ENCODE measurements around the gene FOXN3.
A peak's percentile ranks its signal among the peaks of the same experiment; 100 is the strongest.

FOXN3 gene, protein sequence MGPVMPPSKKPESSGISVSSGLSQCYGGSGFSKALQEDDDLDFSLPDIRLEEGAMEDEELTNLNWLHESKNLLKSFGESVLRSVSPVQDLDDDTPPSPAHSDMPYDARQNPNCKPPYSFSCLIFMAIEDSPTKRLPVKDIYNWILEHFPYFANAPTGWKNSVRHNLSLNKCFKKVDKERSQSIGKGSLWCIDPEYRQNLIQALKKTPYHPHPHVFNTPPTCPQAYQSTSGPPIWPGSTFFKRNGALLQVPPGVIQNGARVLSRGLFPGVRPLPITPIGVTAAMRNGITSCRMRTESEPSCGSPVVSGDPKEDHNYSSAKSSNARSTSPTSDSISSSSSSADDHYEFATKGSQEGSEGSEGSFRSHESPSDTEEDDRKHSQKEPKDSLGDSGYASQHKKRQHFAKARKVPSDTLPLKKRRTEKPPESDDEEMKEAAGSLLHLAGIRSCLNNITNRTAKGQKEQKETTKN

DNA sequence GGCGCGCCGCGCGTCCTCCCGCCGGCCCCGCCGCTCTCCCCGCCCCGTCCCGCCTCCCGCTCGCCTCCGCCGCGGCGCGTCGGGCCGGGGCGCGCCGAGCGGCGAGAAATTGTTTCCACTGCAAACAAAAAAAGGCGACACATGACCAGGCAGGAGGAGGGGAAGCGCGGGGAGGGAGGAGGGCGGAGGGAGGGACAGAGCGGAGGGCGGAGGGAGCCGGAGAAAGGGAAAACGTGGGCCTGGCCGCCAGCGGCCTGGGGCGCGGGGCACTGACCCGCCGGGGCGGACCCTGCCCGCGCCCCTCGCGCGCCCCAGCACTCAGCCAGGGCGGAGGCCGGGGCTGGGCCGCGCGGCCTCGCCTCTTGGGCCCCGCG is at the start of gene FOXN3:
Gene FOXN3, minus strand, starts transcription at position 143 of the 374 bp plus-strand sequence. CDS start 4,757 bp downstream, outside the sequence.
- peak; percentile 36 for DNase-seq

DNA sequence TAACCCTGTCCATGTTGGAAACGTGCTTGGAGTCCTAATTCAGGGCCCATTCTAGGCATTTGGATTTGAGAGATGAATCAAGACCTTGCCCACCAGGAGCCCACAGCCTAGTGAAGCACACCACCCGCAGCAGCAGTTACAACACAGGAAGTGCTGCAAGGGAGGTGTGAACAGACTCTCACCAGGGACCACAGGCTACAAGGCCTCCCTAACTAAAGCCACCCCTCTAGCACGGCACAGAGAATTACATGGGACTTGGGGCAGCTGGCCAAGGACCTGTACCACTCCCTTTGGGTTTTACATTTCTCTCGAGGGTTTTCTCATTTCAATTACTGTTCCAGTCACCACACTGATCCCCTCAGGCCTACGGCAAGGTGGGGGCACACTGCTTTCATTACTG is 49.5 kb upstream of the FOXN3 start:
- no peak for DNase-seq

DNA sequence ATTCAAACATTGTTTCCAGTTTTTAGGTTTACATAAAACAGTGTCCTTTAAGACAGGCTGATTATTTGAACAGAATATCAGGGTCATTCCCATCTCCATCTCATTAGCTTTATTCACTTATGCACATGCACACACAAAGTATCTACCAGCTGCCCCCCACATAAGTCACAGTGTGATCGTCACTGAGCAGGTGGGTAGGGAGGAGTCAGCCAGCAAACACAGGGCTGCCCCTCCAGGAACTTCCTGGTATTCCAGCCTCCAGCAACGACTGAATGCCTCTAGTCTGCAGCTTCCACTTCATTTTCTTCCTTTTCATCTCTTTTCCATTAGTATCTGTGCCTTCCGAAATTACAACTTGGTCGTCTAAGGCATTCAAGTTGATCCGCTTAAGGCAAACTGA is 48.8 kb upstream of the FOXN3 start:
- no peak for DNase-seq

DNA sequence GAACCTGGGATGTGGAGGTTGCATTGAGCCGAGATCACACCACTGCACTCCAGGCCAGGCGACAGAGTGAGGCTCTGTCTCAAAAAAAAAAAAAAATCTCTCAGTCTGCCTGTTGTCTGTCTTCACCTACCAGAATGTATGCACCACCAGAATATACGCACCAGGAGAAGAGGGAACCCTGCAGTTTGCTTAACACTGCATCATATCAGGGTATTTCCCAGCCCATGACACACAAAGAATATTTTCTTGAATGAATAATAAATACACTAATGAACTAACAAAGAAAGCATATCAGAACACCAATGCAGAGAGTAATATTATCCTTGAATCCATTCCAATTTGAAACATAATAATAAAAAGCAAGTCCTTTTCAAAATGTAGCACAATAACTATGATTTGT is 44.2 kb upstream of the FOXN3 start:
- DNase-seq: no peak

DNA sequence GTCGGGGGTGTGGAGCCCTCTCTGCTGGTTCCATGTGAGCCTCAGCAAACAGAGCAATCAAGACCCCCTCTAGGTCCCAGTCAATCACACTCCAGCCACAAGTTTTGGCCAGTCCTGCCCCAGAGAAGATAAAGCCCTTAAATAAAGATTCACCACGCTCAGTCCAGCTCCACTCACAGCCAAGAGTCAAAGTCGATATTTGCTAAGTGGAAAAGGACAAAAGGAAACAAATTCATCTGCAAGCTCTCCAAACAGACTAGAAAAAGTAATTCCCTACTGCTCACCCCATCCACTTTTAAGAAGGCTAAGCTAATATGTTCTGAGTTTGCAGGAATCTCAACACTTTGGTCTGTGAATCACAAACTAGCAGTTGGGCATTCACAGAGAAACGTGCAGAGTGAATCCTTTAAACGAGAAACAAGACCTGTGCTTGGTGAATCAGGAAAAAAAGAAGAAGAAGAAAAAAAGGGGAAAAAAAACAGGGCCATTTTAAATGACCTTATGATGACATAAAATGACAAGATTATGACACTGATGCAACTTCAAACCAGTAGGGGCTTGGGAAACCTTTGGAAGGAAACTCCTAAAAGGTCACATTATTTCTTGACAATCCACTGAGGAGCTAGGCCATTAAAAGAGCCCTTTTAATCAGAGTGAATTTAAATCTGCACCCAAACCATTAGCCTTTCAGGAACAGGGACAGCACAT is 41.8 kb upstream of the FOXN3 start:
- DNase-seq: no peak

DNA sequence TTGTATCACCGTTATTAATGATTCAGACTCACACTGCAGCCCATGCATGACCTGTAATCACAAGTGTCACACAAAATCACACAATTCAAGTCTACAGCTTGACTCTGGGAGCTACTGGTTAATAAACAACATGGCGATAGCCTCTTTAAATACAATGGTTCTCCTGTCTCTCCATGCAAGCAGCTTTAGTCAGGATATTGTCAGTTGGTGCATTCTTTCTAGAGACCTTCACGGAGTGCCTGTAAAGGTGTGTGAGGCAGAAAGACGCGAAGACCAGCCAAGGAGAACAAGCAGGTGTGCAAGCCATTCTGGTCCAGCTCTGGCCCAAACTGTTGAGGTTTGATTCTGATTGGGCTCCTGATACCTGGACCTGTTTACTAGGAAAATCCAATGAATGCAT is 40.0 kb upstream of the FOXN3 start:
- no peak for DNase-seq

DNA sequence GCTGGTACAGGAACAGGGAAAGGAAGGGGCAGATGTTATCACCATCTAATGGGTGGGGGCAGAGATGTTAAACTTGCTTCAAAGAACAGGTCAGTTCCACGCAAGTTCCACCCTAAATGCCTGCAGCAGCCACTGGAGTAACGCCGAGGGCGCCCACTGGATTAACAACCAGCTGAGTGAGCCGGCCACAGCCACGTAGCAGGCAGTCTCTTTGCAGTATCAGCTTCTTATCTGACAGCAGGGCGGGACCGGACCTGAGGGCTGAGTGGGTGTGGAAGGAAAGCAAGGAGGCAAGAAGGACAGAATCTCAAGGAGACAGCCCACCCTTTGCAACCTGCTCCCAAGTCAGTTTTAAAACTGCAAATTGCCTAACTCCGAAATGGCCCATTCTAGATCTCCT is 38.4 kb upstream of the FOXN3 start:
- DNase-seq: no peak

DNA sequence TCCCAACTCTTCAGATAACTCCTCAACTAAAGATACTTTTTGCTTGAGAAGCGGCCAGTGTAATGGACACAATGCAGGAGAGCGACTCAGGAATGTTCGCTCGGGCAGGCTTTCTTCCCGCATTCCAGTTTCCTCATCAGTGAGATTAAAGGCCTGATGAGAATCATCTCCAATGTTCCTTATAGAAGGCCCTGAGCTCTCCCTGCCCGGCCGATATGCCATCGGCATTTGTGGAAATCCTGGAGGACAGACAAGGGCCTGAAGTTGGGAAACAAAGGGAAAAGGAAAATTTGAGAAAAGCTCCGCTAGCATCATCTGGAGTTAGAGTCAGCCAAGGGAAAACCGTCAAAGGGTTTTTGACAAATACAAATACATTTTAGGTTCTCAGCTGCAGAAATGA is 38.0 kb upstream of the FOXN3 start:
- no peak for DNase-seq

DNA sequence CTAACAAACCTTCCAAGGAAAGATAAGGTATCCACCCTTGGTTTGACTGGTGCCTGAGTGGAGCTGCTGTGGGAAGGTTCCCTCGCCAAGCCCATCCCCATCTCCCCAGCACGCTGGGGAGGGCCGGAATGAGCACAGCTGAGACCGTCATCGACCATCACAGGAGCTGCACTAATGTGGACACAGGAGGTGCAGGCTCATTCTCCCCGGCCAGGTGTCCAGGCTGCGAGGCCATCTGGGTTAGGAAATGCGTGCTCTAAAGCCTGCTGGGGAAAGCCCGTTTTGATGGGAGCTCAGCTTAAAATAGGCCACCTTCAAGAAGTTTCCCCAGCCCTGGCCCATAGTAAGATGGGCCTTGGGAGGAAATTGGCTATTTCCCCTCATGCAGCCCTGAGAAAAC is 35.2 kb upstream of the FOXN3 start:
- DNase-seq: no peak

DNA sequence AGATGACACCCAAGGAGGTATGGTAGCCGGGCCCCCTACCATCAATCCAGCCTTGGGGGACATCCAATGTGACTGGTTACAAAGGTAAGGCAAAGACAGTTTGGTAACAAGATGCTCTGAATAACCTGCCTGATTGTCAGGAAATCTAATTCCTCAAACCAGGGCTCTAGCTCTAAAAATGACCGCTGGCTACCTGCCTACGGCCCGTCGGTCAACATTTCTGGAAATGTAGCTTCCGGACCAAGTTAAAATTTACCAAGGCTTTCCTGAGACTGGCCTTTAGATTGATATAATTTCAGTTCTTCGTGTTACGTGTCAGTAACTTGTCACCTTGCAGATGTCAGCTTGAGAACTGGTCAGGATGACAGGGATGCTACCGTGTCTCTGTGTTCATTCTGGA is 34.2 kb upstream of the FOXN3 start:
- DNase-seq: no peak

DNA sequence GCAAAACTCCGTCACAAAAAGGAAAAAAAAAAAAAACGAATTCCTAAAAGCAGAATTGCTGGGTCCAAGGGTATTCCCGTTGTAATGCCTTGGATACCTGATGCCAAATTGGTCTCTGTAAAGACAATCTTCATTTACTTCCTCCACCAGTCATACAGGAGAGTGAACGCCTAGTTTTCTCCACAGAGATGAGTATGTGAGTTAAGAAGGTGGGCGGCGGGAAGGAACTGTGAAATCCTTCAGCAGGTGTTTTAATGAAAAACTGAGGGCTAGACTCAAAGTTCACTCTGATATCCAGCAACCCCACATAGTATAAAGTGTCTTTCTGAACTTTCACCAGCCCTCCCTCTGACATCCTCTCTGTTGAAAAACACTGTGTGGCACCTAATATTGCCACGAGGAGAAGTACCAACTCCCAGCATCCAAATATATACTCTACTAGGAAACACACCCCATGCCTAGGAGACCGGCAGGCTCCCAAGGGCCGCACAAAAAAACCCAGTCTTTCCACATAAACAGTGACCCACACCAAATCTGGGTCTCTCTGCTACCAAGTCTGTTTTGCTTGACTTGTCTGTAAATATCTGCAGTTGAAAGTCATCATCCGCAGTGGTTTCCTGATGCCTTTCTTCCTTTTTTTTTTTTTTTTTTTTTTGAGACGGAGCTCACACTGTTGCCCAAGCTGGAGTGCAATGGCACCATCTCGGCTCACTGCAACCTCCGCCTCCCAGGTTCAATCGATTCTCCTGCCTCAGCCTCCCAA is 30.3 kb upstream of the FOXN3 start:
- no peak for DNase-seq

DNA sequence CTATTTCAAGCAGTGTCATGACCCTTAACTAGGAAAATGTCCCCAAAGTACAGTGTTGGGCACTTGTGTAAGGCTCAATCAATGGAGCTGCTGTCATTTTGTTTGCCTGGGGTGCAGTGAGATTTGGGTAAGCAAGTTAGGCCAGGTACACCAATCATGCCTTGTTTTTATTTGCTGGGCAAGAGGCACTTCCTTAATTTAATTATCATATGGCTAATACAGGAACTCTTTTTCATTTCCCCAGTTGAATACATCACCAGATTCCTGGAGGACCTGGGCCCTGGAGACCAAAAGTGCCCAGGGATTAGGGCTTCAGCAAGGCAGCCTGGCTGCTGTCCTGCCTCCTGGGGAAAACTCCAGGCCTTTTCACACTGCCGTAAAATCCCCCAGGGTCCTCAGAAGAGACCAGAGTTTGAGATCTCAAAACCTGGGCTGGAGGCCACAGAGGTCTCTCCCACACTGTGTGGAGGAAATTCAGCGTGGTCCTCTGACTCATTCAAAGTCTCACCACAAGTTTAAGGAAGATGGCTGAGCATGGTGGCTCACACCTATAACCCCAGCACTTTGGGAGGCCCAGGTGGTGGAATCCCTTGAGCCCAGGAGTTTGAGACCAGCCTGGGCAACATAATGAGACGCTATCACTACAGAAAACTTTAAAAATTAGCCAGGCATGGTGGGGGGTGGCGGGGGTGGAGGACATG is 28.4 kb upstream of the FOXN3 start:
- no peak for DNase-seq

DNA sequence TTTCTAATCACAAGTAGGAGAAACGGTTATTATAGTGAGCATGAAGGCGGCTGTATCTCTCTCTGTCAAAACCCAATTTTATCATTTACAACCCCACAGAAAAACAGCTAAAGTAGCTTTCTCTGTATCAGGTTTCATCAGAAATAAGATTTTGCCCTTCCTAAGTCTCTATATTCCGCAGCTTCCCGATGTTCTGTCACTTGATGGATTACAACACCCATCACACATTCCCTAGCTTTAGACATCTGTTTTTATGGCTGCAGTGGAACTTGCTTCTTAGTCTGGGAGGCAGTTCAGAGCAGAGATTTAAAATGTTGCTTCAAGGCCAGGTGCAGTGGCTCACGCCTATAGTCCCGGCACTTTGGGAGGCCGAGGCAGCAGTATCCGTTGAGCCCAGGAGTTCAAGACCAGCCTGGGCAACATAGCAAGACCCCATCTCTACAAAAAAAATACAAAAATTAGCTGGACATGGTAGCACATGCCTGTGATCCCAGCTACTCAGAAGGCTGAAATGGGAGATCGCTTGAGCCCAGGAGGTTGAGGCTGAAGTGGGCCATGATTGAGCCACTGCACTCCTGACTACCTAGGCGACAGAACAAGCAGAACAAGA is 27.6 kb upstream of the FOXN3 start:
- DNase-seq: no peak

DNA sequence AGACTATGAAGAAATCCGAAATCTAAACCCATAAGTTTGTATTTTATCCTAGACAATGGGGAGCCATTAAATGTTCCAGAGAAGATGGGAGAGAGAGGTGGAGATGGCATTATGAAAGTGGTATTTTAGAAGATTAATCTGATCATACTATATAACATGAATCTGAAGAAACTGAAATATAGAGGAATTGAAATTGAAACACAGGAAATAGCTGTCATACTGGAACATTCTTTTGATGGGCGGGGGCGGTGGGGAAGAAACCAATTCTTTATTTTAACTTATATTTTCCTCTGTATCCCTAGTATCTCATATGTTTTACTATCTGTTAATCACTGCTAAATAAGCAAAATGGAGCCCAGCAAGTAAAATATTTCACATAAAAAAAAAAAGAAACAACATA is 27.0 kb upstream of the FOXN3 start:
- no peak for DNase-seq

DNA sequence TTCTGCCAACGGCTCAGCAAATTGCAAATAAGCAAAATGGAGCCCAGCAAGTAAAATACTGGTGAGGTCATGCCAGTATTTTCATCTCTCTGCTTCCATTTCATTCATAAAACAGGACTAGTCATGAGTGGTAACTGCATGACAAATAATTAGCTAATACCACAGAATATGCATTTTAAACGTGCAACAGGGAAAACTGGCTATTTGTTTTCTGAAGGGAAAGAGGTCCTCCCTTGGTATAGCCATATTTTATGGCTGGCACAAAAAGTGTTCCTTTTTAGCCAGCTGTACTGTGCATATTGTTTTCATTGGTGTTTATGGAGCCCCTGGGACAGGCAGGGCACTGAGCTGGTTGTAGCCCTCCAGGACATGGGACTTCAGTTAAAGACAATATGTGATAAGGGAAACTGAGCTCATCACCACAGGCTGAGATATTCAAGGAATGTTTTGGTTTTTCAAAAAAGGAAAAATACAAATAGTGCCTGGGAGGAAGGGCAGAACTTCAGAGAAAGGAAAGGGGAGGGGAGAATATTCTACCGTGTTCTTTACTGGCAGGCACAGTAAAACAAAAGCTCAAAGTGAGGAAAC is 26.1 kb upstream of the FOXN3 start:
- no peak for DNase-seq

DNA sequence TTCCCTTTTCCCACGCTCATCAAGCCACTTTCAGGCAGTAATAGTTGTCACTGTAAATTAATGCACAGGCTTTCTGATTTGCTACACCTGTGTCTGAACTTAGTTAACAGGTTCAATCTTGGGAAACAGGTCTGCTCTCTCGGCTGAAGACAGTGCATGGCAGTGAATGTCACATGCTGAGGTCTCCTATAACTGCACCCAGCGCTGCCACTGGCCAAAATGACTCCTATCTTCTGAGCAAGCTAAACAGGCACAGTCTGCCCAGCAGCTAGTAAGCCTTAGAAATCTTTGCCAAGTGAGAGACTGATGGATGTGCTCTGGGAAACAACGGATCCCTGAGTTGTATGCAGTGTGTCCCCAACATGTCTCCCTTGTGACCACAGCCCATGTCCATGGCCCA is 25.2 kb upstream of the FOXN3 start:
- DNase-seq: no peak

DNA sequence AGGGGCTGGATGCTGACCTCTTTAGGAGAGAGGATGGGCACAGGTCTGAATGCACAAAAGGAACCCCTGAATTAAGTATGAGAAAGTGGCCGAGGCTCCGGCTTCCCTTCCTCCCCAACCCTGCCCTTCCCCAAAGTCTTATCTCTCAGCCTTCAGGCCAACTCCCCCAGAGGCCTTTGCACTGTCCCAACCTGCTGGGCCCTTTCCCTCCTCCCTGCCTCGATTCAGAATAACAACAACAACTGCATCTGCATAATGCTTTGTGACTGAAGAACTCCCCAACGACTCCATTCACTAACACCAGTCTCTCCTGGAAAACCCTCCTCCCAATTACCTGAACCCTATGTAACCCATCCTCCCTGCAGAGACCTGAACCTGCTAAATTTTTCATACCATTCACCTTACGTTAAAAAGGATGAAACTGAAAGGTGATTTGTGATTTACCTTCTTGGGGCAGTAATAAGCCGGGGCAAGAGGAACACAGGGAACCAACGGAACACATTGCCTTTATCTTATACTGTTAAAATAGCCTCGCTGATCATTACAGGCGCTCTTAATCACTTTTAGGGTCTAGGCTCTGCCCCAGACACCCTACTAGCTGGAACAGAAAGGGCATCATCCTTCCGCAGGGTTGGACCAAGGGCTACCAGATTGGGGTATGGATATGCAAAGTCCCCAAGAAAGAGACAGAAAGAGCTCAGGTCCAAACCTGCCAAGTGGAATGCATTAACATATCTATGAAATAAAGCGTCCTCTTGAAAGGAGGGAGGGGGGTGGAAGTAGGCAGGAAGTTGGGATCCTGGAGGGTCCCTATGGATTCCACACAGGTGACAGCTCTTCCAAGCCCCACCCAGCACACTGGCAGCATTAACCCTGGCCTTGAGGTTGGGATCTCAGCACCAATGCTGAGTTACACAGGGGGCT is 24.2 kb upstream of the FOXN3 start:
- DNase-seq: no peak

DNA sequence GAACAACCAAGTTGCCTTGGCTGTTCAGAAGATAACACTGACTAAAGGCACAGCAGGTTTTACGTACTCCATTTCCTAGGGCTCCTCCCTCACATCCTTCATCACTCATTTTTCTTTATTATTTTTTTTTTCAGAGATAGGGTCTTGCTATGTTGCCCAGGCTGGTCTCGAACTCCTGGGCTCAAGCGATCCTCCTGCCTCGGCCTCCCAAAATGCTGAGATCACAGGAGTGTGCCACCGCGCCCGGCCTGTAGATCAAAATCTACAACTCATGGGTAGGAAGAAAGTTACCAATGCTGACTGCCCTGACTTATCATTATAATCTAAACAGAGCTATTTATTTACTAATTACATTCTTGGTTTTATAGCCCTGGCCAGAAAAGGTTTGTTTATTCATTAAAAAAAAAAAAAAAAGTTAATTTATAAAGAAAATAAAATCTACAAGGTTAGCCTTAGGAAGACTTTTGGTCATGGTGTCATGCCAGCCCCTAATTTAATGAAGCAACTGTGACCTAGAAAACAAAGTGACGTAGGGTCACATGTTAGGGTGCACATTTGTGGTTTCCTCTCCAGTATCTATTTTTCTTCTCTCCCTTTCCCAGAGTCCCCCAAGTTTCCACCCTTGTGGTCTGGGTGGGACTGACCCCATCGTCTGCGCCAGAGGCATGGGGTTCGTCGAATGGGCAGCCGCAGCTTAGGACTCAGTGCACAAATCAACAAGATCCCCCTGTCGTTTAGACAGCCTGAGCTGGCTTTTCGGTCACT is 19.0 kb upstream of the FOXN3 start:
- DNase-seq: no peak

DNA sequence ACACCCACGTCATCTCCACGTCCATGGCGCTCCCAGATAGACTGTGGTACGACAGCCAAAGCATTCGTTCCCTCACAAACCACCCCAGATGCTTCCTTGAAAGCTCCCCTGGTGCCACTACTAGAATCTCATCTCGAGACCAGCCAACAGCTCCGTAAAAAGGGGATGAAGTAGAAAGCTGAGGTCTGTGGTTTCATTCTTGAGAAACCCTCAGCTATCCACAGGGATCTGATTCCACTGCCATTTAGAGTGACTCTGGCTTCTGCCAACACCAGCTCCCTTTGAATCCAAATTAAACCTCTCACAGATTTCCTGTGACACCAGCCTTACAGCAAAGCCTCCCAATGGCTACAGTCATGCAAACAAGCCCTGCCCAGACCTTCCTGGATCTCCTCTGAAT is 18.5 kb upstream of the FOXN3 start:
- no peak for DNase-seq

DNA sequence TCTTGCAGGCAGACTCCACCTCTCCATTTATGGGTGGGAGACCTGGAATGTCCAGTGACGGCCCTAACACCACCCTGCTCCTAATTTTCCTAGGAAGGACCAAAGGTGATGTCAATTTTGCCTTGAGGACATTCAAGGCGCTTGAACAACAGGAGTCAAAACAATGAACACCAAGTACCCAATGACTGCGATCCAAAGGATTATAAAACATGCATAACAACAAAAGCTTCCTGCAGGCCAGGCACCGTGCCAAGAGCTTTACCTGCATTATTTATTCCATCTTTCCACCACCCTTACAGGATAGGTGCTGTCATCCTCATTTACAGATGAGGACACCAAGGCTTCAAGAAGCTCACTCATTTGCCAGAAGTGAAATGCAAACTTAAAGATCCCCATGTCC is 15.2 kb upstream of the FOXN3 start:
- peak; percentile 28 for DNase-seq

Measured in NCI-H2029 (cell line).